G401.6 (cell line): Measurements from ENCODE around the gene S100A11.

Source experiments
- FAIRE-seq: peaks from 2 replicates; lab custom pipeline; 2012; peaks lifted over from hg19 to GRCh38; lab: Jason Lieb, UNC

S100A11 gene

DNA sequence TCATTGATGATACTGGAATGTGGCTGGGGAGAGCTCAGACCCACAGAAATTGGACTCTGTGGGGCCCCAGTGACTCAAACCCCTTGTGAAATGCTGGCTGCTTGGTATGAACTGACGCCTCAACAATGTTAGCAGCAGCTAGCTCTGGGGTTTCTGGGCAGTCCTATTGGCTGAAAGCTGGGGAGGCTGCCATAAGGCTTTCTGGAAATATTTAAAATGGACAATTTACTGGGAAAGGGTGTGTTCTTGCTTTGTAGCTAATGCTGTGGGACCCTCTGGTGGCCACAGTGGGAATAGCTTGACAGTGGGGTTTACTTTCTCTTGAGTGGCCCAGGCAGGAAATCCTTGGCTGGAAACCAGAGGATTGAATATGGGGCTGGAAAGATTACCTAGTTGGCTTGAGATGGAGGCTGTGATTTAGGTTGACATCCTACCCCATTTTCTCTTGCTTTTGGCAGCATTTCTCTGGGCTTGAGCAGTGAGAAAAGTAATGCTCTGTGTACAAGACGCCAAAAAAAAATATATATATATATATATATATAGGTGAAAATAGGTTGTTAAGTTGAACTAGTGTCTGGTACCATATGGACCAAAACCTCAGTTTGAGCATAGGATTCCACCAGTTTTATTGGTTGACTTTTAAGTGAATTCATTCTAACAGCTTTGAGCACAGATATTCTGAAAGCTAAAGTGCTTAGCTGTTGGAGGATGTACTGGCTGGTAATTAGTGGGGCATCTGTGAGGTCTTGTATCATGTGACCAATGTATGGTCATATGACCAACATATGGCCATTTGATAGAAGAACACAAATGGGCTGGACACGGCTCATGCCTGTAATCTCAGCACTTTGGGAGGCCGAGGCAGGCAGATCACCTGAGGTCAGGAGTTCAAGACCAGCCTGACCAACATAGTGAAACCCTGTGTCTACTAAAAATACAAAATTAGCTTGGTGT, 34.9 kb downstream of the S100A11 start:
- peak; percentile 39 for FAIRE-seq

DNA sequence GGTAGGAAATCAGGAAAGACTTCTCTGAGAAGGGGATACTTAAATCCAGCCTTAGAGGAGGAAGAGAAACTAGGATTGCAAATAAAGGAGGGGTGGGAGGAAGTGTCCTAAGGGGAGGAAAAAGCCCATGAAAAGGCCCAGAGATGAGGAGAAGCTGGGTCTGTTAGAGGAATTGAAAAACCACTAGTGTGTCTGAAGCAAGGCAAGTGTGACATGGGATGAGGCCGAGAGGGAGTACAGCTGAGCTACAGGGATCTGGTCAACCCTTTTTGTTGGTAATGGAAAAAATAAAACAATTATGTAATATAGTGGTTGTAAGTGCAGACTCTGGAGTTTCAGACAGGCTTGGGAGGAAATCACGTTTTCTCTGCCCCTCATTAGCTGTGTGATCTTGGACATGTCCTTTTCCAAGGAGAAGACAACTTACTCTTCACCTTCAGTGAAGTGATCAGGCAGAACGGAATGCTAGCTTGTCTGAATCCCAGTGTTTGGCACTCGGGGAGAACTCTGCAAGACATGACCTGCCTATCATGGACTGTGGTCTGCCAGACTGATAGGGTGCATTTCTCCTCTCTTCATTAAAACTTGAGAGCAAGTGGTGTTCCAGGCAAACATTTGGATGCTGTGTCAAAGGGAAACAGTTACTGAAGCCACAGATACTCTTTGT, 35.7 kb downstream of the S100A11 start:
- no peak for FAIRE-seq

DNA sequence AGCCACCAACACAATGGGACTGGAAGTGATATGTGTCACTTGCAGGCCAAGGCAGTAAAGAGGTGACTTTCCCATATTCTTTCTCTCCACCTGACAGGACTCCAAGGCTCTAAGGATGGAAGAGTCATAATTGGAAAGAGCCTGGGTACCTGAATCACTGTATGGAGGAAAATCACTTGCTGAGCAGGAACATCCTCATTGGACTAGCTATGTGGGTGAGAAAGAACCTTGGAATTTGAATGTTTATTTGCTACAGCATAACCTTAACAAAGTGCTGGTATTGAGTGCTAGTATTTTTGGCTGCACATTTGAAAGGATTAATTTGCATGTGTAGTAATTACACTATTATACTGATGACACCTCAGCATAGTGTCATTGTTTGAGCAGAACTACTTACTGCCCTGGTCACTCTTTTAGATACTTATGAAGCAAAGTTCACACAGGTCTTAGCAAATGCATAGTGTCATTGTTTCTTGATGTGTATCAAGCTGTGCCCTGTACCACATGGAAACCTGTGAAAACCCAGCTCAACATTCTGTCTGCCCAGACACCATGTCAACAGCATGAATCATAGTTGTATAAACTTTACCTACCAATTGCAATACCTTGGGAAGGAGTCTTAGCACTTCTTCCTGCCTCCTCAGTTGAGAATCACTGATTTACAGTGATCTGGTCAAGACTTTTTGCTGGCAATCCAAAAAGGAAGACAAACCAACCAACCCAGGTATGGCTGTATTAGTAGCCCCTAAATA, 38.0 kb downstream of the S100A11 start:
- FAIRE-seq: no peak

DNA sequence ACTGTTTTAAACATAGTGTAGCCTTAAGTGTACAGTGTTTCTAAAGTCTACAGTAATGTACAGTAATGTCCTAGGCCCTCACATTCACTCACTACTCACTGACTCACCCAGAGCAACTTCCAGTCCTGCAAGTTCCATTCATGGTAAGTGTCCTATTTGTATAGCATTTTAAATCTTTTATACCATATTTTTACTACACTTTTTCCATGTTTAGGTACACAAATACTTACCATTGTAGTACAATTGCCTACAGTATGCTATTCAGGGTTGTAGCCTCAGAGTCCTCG, 39.6 kb downstream of the S100A11 start:
- no peak for FAIRE-seq

DNA sequence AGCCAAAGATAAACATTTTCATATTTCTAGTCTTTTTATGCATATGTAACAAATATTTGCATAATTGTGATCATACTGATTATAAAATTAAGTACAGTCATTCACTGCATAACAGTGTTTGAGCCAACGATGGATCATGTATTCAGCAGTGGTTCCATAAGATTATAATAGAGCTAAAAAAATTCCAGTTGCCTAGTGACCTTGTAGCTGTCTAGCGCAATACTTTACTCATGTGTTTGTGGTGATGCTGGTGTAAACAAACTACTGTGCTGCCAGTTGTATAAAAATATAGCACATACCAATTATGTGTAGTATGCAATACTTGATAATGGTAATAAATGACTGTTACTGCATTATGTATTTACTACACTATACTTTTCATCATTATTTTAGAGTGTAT, 41.0 kb downstream of the S100A11 start:
- no peak for FAIRE-seq

DNA sequence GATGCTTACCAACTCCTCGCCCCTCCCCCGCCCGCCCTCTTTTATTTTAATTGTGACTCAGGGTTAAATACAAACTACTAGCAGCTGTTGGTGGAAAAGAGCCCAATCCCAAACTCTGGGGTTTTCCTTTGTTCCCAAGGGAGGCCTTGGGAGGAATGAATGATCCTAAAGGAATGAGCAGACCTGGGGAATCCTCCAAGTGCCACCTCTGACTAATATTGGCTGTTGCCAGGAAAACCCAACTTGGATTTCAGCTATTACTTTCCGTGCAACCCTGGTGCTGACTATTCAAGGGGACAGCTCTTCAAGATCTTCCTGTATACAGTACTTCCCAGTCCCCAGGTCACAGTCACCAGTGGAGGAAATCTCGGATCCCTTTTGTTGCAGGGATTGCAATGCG, 41.8 kb downstream of the S100A11 start:
- FAIRE-seq: no peak

DNA sequence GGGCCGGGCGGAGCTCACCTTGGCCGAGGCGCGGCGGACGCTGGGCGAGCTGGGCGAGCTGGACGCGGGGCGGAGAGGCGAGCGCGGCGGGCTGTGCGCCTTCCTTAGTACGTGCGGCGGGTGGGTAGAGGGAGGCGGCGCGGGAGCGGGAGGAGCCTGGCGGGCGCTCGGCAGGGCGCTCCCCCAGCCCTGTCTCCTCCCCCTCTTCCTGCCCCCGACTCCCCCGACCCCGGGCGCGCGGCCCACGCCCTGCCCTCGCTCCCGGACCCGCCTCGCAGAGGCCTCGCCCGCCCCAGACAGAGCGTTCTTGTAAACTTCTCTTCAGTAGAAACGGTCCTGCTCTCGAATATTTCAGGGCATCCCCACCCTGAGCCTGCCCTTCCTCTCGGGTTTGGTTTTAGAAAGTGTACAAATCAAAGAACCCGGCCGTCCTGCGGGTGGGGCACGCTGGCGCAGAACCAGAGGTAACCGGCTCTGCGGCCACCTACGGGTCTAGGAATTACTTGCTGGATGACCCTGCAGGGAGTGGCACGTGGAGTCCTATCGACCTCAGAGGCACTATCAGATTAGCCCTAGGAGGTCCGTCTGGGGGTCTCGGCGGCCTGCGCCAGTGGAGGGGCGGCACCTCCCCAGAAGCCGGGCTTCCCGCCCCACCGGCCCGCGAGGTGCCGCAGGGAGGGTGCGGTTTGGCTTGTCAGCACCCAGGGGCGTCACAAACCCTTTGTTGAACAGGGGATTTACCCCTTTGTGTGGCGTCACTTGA, 42.9 kb downstream of the S100A11 start, which contains the start of gene S100A10:
Gene S100A10 (minus strand): TSS at position 126 of the 763 bp plus-strand sequence. CDS start 7,629 bp downstream, outside the sequence.
- no peak for FAIRE-seq

DNA sequence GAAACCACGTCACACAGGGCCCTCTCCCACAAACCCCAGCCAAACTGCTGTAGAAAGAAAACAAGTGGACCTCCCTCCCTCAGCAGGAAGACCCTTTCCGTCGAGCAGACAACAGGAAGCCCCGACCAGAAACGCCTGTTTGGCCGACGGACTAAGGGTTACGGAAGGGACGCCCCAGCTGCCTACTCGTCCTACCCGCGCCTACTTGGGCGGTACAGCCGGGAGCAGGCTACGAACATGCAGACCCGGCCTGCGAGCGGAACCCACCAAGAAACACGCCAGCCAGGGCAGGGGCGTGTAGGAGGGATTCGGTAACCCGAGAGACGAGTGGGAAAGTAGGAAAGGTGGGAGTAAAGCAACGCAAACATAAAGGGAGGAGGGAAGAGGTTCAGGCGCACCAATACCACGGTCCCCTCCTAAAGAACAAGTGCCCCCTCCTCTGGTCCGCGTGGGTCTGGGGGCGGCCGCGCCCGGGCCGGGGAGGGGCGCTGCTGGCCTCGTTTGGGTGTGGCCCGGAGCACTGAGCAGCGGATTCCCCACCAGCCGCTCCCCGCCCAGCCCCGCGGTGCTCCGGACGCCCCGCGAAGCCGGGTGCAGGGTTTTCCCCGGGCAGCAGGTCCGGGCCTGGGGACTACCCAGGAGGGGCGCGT, 43.6 kb downstream of the S100A11 start:
- FAIRE-seq: no peak

DNA sequence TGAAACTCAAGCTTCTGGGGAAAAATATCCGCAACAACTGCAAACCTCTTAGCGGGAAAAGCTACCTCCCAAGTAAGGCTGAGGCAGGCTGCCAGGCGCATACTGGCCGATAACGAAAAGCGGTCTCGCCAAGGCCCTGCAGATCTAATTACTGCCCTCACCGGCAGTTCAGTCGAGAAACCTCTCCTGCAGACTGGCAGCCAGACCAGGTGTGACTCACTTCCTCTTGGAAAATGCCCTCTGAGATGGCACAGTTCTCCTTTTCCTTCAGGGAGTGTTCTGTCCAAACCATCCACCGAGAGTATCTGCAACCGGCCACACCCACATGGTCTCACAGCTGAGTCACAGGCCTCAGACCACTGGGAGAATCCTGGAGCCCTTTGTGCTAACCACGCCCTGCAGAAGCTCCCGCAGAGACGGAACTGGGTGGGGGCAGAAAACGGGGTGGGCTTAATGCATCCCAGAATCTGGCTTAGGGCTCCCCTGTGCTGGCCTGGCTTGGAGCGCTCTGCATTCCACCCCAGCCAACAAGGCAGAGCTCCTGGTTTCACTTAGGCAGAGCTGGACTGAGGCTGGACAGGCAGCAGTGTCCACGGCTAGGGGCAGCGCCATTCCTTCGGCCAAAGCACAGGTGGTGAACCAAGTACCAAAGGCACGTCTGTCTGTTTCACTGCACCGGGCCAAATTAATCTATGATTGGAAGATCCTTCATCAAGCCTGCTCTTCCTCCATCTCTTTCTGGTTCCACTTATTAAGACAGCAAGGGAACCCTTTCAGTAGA, 44.3 kb downstream of the S100A11 start:
- no peak for FAIRE-seq

DNA sequence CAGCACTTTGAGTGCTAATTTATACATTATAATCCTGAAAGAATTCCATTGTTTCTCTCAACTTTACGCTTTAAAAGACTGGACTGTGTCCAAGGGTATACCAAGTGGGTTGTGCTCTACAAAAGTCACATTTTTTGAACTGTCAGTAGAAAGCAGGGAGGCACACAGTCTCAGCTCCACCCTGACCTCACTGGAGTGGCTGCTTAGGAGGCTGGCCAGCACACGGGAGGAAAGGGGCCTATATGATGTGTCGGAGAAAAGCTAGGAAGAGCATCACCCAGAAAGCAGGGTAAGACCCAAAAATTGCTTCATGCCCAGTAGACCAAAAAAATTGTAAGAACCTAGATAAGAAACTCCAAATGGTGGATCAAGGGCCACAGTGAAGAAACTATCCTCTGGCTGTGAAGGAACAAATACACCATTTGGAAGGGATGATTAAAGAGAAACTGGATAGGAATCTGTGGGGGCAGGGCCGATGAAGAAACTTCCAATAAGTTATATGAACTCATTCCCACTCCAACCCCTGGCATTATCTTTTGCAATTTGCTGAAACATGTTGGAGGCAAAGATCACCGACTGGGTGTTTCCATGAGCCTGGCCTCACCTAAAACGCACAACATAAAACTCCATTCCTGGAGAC, 45.0 kb downstream of the S100A11 start:
- FAIRE-seq: no peak

DNA sequence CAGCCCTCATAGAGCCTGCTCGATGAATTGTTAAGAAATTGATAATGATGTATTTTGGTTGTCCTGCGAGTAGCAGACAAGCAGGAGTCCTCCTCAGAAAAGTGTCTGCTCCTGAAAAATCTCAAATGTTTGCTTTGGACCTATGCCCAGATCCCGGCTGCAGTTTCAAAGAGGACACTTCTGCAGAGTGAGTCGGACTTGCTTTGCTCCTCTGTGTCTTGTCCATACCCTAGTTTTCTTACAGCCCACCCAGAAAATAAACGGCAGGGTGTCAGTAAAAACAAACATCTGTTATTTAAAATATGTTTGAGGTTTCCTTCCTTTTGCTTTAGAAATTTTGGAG, 46.0 kb downstream of the S100A11 start:
- FAIRE-seq: no peak

DNA sequence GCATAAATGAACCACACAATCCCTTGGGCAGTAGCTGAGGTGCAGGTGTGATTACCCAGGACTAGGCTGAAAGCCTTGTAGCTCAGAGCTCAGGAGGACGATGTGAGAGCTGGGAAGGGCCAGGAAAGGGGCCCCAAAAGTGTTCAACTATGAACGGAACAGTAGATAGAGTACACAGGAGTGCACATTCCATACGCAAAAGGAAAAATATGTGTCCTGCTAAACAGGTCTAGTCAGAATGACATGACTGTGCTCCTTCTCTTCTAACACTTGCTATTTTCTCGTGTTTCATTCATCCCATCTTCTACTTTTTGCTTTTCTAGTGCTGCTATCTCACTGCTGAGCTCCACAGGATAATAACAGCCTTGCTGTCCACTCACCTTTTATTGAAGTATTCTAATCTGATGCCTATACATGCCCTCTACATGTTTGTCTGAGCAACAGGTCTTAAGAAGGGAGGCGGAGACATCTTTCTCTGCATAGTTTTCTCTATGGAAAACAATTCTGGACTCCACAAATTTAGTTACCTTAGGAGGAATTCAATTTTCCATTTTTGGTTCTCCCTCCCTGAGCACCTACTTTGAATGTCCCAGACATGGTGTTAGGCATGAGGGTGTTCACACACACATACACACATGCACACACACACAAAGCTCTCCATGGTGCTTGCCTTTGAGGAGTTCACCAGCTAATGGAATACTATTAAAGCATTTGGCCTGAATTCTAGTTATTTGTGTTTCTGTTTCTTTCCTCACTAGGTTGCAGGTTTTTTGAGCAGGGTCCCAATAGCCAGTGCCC, 46.5 kb downstream of the S100A11 start:
- FAIRE-seq: no peak

DNA sequence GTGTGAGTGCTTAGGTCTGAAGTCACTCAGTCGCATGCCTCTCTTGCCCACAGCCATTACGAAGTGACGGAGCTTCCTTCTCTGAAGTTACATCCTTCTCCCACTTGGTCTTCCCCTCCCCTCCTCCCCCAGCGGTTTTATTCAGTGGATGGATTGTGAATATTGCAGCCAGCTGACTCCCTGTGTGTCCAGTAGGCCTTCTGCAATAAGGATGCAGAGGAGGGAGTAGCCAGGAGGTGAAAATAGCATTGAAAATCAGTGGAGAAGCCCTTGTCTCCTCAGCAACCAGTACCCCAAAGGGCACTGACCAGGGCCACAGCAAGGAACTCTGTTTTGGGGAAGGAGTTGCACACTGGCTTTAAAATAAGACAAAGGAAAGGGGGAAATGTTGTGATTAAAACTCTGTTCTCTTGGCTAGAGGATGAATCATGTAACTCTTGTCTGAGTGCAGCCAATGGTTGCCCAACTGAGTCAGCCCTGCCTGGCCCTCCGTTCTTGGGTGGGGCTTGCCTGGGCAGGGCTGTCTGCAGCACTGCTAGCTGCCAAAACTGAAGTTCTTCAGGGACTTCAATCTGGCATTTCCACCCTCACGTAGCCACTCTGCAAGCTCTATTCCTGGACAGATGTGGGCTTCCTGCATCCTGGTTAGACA, 47.5 kb downstream of the S100A11 start:
- no peak for FAIRE-seq

DNA sequence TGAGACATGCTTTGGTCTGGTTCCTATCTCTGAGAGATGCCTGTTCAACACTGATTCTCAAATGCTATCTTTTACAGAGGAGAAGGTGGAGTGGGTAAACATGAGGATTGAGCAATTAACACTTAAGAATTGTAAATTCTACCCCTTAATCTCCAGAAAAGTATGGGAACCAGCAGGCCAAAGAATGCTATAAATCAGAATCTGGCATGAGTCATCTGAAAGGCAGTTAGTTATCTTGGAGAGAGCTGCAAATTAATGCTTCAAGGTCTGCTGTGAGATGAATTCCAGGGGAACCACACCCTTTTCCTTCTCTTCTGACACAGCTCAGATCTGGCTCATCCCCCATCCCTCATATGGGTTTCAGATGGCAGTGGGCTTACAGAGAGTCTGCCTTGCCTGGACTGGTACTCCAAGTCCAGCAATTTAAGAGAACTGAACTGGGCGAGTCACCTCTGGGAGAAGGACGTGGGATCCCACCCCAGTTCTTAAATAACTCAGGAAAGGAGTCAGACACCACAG, 48.3 kb downstream of the S100A11 start:
- no peak for FAIRE-seq

DNA sequence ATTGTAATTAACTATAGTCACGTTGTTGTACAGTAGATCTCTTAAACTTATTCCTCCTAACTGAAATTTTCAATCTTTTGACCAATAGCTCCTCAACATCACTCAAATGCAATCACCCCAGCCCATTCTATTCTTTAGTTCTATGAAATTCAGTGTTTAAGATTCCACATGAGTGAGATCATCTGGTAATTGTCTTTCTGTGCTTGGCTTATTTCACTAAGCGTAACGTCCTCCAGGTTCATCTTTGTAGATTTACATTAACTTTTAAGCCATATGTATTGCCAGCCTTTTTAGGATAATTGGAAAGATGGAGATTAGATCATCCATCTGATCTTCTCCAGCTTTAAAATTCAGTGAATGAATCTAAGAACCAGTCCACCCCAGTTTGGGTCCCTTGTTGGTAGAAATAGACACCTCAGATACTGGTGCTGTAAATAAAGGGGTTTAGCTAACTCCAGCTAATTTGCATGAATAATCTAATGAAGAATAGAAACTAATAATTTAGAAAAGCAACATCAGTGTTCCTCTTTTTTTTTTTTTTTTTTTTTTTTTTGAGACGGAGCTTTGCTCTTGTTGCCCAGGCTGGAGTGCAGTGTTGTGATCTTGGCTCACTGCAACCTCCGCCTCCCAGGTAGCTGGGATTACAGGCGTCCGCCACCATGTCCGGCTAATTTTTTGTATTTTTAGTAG, 50.2 kb downstream of the S100A11 start:
- no peak for FAIRE-seq

DNA sequence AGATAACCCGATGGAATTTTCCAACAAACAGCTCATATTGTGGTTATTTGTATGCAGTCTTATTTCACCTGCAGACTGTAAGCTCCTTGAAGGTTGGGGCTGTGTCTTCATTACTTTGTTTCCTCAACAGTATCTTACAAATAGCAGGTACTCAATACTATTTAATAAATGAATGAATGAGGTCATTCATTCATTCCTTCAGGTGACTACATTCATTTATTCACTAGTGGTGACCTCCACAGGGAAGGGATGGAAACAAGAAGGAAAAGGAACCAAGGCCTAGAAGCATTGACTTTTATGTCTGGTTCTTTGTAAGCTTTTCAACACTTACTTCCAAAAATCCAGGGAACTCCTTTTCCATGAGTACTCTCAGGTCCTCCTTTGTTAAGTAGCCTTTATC, 51.0 kb downstream of the S100A11 start:
- no peak for FAIRE-seq

DNA sequence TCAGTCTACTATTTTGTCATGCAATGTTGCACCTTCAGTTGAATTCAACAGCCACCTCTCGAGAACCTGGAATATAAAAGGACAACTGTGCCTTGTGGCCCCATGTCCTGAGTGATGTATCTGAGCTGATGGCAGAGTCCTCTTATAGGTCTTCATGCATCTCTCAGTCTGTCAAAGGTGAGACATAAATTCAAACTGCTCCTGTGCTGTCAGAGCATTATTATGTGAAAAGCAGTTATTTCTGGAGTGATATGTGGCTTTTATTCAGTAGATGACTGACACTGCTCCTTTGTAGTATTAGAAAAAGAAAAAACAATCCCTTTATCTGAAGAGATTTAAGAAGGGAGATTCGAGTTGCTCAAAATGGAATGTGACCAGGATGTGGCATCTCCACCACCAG, 51.5 kb downstream of the S100A11 start:
- FAIRE-seq: no peak

DNA sequence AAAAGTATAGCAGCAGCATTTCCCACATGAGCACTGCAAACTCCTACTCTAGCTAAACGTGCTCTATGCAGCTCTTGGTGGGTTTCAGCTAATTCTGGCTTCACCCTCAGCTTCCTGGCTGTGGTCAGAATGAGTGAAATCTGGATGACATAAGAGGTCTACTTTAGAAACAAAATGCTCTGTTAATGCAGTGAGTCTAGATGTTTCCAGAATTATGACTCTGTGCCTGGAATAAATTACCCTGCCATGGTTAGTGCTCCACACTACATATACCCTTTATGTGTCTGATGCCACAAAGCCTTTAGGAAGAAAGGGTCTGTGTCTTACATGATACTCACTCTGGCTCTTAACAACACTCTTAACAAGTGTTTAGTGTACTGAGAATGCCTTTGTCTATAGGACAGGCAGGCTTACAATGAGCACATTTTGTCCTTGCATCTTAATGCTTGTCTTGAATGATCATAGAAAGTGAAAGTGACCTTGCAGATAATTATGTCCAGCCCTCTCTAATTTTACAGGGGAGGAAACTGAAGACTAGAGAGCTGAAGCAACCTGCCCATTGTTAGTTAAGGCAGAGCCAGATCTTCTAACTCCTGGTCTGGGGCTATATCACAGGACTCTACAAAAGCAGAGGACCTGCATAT, 52.4 kb downstream of the S100A11 start:
- no peak for FAIRE-seq
